H1 (cell line): ENCODE data around the gene ANKUB1. TPM values are rescaled to one million over a fixed set of nuclear protein-coding genes. Genes with fewer than 3 reads are reported as not detected.

Experiments
- CTCF ChIA-PET: fragments of 300-600 bp; sonication (Branson Sonifier 250); formaldehyde crosslinking; loops from one replicate; lab custom pipeline; 2021; ENCODE audit not compliant: partially characterized antibody; lab: Charles Lee
- POLR2A ChIA-PET: fragments of 300-600 bp; sonication (Branson Sonifier 250); formaldehyde crosslinking; loops from one replicate; lab custom pipeline; 2021; ENCODE audit warnings: inconsistent platforms; ENCODE audit not compliant: partially characterized antibody; lab: Charles Lee
- DNase-seq, 2 experiments: peaks; one replicate each; pipeline versions ENCODE4 v3.0.0 to v3.0.0-alpha.2; 2010 to 2022; ENCODE audit warnings: low spot score in 2 of 2, low read depth in 1 of 2, mixed read lengths in 1 of 2
- FAIRE-seq: peaks from 2 replicates; lab custom pipeline; 2011; peaks lifted over from hg19 to GRCh38; lab: Jason Lieb, UNC
- H2AFZ ChIP-seq: 2 replicates; pipeline ENCODE4 v1.8.1; 2012; ENCODE audit warnings: low read length, inconsistent platforms
- H2AK5ac ChIP-seq: 2 replicates; pipeline ENCODE4 v1.6.1; 2013; ENCODE audit warnings: low read depth, low read length
- H2BK120ac ChIP-seq: replicated peaks from 2 replicates; pipeline ENCODE3; 2013; ENCODE audit warnings: low read depth, low read length, inconsistent platforms
- H2BK12ac ChIP-seq: 2 replicates; pipeline ENCODE4 v1.6.1; 2013; ENCODE audit warnings: low read depth, low read length
- H2BK15ac ChIP-seq: 2 replicates; pipeline ENCODE4 v1.6.1; 2013; ENCODE audit warnings: low read length
- H2BK20ac ChIP-seq: 2 replicates; pipeline ENCODE4 v1.6.1; 2013; ENCODE audit warnings: low read length
- H2BK5ac ChIP-seq: 2 replicates; pipeline ENCODE4 v1.6.1; 2013; ENCODE audit warnings: low read depth, low read length
- H3K14ac ChIP-seq: 2 replicates; pipeline ENCODE4 v1.6.1; 2013; ENCODE audit warnings: inconsistent platforms; ENCODE audit not compliant: insufficient read length
- H3K18ac ChIP-seq: 2 replicates; pipeline ENCODE4 v1.6.1; 2013; ENCODE audit warnings: low read length; ENCODE audit errors: extremely low read depth
- H3K23ac ChIP-seq: 2 replicates; pipeline ENCODE4 v1.6.1; 2013; ENCODE audit warnings: inconsistent platforms; ENCODE audit not compliant: insufficient read length
- H3K23me2 ChIP-seq: 2 replicates; pipeline ENCODE4 v1.6.1; 2013; ENCODE audit warnings: low read depth, low read length
- H3K27ac ChIP-seq: 2 replicates; pipeline ENCODE4 v1.6.1; 2011; ENCODE audit warnings: low read depth, low read length, inconsistent platforms
- H3K27me3 ChIP-seq, 4 experiments: replicated peaks in 1 of 4; 1 replicate in 1 of 4; 2 replicates in 3 of 4; pipeline versions ENCODE4 v1.6.1 to v1.8.1; 2011 to 2013; ENCODE audit warnings: low read length in 3 of 4, mild to moderate bottlenecking in 3 of 4, inconsistent platforms in 2 of 4, mixed read lengths in 2 of 4, moderate library complexity in 1 of 4; ENCODE audit not compliant: control insufficient read depth in 3 of 4, insufficient read depth in 3 of 4; ENCODE audit errors: extremely low read depth in 1 of 4
- H3K36me3 ChIP-seq, 4 experiments: 2 replicates each; pipeline versions ENCODE4 v1.6.1 to v1.8.1; 2011 to 2013; ENCODE audit warnings: mild to moderate bottlenecking in 4 of 4, low read length in 3 of 4, moderate library complexity in 2 of 4, control low read depth in 1 of 4, inconsistent platforms in 1 of 4; ENCODE audit not compliant: insufficient read depth in 4 of 4, control insufficient read depth in 2 of 4
- H3K4ac ChIP-seq: replicated peaks from 2 replicates; pipeline ENCODE3; 2013; ENCODE audit warnings: low read length, low read depth, mixed read lengths, inconsistent platforms; ENCODE audit not compliant: insufficient read length
- H3K4me1 ChIP-seq, 4 experiments: replicated peaks in 1 of 4; 1 replicate in 1 of 4; 2 replicates in 3 of 4; pipeline versions ENCODE4 v1.6.1 to v1.8.1; 2011 to 2013; ENCODE audit warnings: low read length in 3 of 4, inconsistent platforms in 2 of 4, mixed read lengths in 1 of 4; ENCODE audit not compliant: insufficient read depth in 4 of 4, control insufficient read depth in 3 of 4
- H3K4me2 ChIP-seq, 2 experiments: 2 replicates each; pipeline versions ENCODE4 v1.6.1 to v1.8.1; 2011 to 2013; ENCODE audit warnings: low read depth in 2 of 2, low read length in 2 of 2, control low read depth in 1 of 2, inconsistent platforms in 1 of 2, mild to moderate bottlenecking in 1 of 2; ENCODE audit not compliant: insufficient read depth in 1 of 2
- H3K4me3 ChIP-seq, 4 experiments: fragments of 200-600, 300-600 bp in 1 of 4; sonication (generic), shearing (Covaris generic), sonication (Bioruptor Twin) in 1 of 4; 2 replicates each; pipeline versions ENCODE4 v1.5.1 to v1.8.1; 2011 to 2016; ENCODE audit warnings: low read length in 4 of 4, low read depth in 3 of 4, control low read depth in 2 of 4, inconsistent platforms in 2 of 4, mild to moderate bottlenecking in 2 of 4, mixed read lengths in 1 of 4, moderate library complexity in 1 of 4; ENCODE audit not compliant: insufficient read depth in 2 of 4; ENCODE audit errors: extremely low read depth in 1 of 4
- H3K56ac ChIP-seq: replicated peaks from 2 replicates; pipeline ENCODE3; 2013; ENCODE audit warnings: low read depth, mild to moderate bottlenecking, mixed read lengths, low read length, inconsistent platforms; ENCODE audit not compliant: insufficient read length
- H3K79me1 ChIP-seq: 2 replicates; pipeline ENCODE4 v1.6.1; 2013; ENCODE audit warnings: low read depth, low read length, control low read depth
- H3K79me2 ChIP-seq, 2 experiments: 2 replicates each; pipeline versions ENCODE4 v1.6.1 to v1.8.1; 2012 to 2013; ENCODE audit warnings: low read length in 2 of 2, mild to moderate bottlenecking in 2 of 2, inconsistent platforms in 1 of 2; ENCODE audit not compliant: insufficient read depth in 2 of 2, control insufficient read depth in 1 of 2
- H3K9ac ChIP-seq, 4 experiments: replicated peaks in 1 of 4; 1 replicate in 1 of 4; 2 replicates in 3 of 4; pipeline versions ENCODE4 v1.6.1 to v1.8.1; 2011 to 2013; ENCODE audit warnings: low read depth in 3 of 4, low read length in 3 of 4, control low read depth in 2 of 4, mild to moderate bottlenecking in 2 of 4, moderate library complexity in 2 of 4, inconsistent platforms in 1 of 4; ENCODE audit errors: extremely low read depth in 1 of 4
- H3K9me3 ChIP-seq, 2 experiments: 2 replicates each; pipeline versions ENCODE4 v1.6.1 to v1.8.1; 2012 to 2013; ENCODE audit warnings: mild to moderate bottlenecking in 2 of 2, moderate library complexity in 2 of 2, control low read depth in 1 of 2, inconsistent platforms in 1 of 2, low read depth in 1 of 2, low read length in 1 of 2, mixed read lengths in 1 of 2; ENCODE audit not compliant: insufficient read depth in 2 of 2
- H4K20me1 ChIP-seq, 2 experiments: replicated peaks in 1 of 2; 2 replicates each; pipeline versions ENCODE3 to v1.8.1; 2011 to 2013; ENCODE audit warnings: inconsistent platforms in 2 of 2, low read length in 2 of 2, mild to moderate bottlenecking in 1 of 2; ENCODE audit not compliant: insufficient read depth in 2 of 2, control insufficient read depth in 1 of 2
- H4K5ac ChIP-seq: 2 replicates; pipeline ENCODE4 v1.6.1; 2013; ENCODE audit warnings: low read length, low read depth, mixed read lengths, inconsistent platforms; ENCODE audit not compliant: insufficient read length
- H4K8ac ChIP-seq: 2 replicates; pipeline ENCODE4 v1.8.0; 2013; ENCODE audit warnings: mild to moderate bottlenecking, moderate library complexity, low read length, inconsistent platforms; ENCODE audit not compliant: insufficient read depth; ENCODE audit errors: extremely low read depth
- H4K91ac ChIP-seq: replicated peaks from 2 replicates; pipeline ENCODE3; 2013; ENCODE audit warnings: low read length, mixed read lengths, inconsistent platforms; ENCODE audit not compliant: insufficient read length
- CEBPB ChIP-seq: IDR thresholded peaks from 2 replicates; pipeline ENCODE4 v1.6.1; 2012; ENCODE audit warnings: low read depth, low read length
- CHD1 ChIP-seq: IDR thresholded peaks from 2 replicates; pipeline ENCODE4 v1.6.1; 2012; ENCODE audit warnings: low read depth, low read length, improper control_type of control experiment
- GABPA ChIP-seq: IDR thresholded peaks from 2 replicates; pipeline ENCODE4 v1.6.1; 2011; ENCODE audit warnings: mild to moderate bottlenecking, low read length, moderate library complexity, borderline replicate concordance; ENCODE audit not compliant: insufficient read depth
- JUND ChIP-seq: IDR thresholded peaks from 2 replicates; pipeline ENCODE4 v1.6.1; 2011; ENCODE audit warnings: mild to moderate bottlenecking, improper control_type of control experiment, low read length
- KDM5A ChIP-seq: fragments of 200-600 bp; IDR thresholded peaks from 2 replicates; pipeline ENCODE4 v1.7.1; 2012; ENCODE audit warnings: mild to moderate bottlenecking, low read length, inconsistent platforms, mixed read lengths
- POLR2AphosphoS5 ChIP-seq: IDR thresholded peaks from 2 replicates; pipeline ENCODE4 v1.6.1; 2011; ENCODE audit warnings: low read depth, low read length
- RBBP5 ChIP-seq: IDR thresholded peaks from 2 replicates; pipeline ENCODE4 v1.7.1; 2012; ENCODE audit warnings: low read depth, mild to moderate bottlenecking, inconsistent platforms, low read length, moderate library complexity, borderline replicate concordance
- SAP30 ChIP-seq: fragments of 300-600 bp; sonication (generic); IDR thresholded peaks from 2 replicates; pipeline ENCODE4 v1.7.1; 2012; ENCODE audit warnings: low read length, moderate library complexity, mild to moderate bottlenecking, inconsistent platforms; ENCODE audit not compliant: insufficient read depth, insufficient replicate concordance
- SIX5 ChIP-seq: IDR thresholded peaks from 2 replicates; pipeline ENCODE4 v1.6.1; 2011; ENCODE audit warnings: mild to moderate bottlenecking, low read depth, low read length
- SP2 ChIP-seq: IDR thresholded peaks from 2 replicates; pipeline ENCODE4 v1.6.1; 2012; ENCODE audit warnings: mild to moderate bottlenecking, low read length, inconsistent platforms
- USF2 ChIP-seq: IDR thresholded peaks from 2 replicates; pipeline ENCODE4 v1.6.1; 2011; ENCODE audit warnings: low read length, improper control_type of control experiment
- polyA plus RNA-seq, 7 experiments: library from polyadenylated mRNA; depleted of rRNA in 3 of 7; stranded (reverse) in 5 of 7; unstranded in 2 of 7; fragments of >200 nt in 5 of 7; fragments of 200-250 nt in 2 of 7; gene quantifications; 1 replicate in 5 of 7; 2 replicates in 1 of 7; 4 replicates in 1 of 7; pipeline versions ENCODE4 v1.2.1 to v1.2.3, GENCODE V29; 2011 to 2013; ENCODE audit warnings: missing spikeins in 2 of 7, mixed read lengths in 2 of 7
- total RNA-seq: library from RNA; stranded (reverse); fragmentation: NEBNext Ultra II Directional; extraction: Animal tissue kit (Norgen Biotek cat#: 25700); gene quantifications from 2 replicates; pipeline ENCODE4 v1.2.1, GENCODE V29; 2021

The ANKUB1 gene
- total and polyA plus RNA-seq, 2 of the 8 experiments (the other 6 are each of a cell fraction or from before 2014, with no cell fraction given), result not detected

GRCh38 chr3:149753717-149754116 lies 38.6 kb downstream of the ANKUB1 start:
- Histone ChIP-seq H3K4me3 (no peak overlapping the region), H2BK15ac (no peak overlapping the region), H4K20me1 (no peaks in the 10 kb centered on the region), H3K4ac (no peak overlapping the region), H3K9me3 (no peaks in the 10 kb centered on the region), H3K23me2 (no peaks in the 10 kb centered on the region), H3K79me1 (peaks cover 4% of the 10 kb centered on the region; the same call in 1 of the 2 replicates), H3K56ac (no peak overlapping the region), H3K4me2 (no peak overlapping the region), H2AFZ (no peak overlapping the region), H4K91ac (no peak overlapping the region), H3K79me2 (peaks cover 0 to 13% of the 10 kb centered on the region in 2 experiments; a peak in 2 of 4 replicates), H3K14ac (no peak overlapping the region), H2BK20ac (no peak overlapping the region), H3K27ac (no peak overlapping the region), H2BK12ac (no peak overlapping the region), H3K27me3 (no peaks in the 10 kb centered on the region), H2BK120ac (no peak overlapping the region), H3K18ac (no peak overlapping the region), H3K9ac (no peak overlapping the region), H2BK5ac (no peak overlapping the region), H4K8ac (no peak overlapping the region), H2AK5ac (no peak overlapping the region), H3K36me3 (peaks cover 0 to 9% (median 3%) of the 10 kb centered on the region in 4 experiments; a peak in 2 of 8 replicates), H3K23ac (no peak overlapping the region), H4K5ac (no peak overlapping the region), H3K4me1 (no peaks in the 10 kb centered on the region; a peak in 2 of 7 replicates)
- TF ChIP-seq KDM5A (no peak), SIX5 (no peak), USF2 (no peak), JUND (no peak), CHD1 (no peak), SP2 (no peak), SAP30 (no peak), POLR2AphosphoS5 (no peak), RBBP5 (no peak), GABPA (no peak), CEBPB (no peak)
- CTCF ChIA-PET, result interaction anchor here (2.1 kb wide), 1 partner anchor 257 kb away, joined by 5 read pairs; no protein-coding TSS in a partner anchor
- FAIRE-seq (no peak), DNase-seq (no peak)
- POLR2A ChIA-PET, result no interaction called here
